HL-60 (cell line): ENCODE results near the gene GMFB.
A peak's percentile ranks its signal among the peaks of the same experiment; 100 is the strongest.

ENCODE experiments used
- DNase-seq, 2 experiments: peaks; one replicate each; pipeline ENCODE4 v3.0.0-alpha.2; 2010 to 2020; ENCODE audit warnings: low read depth in 1 of 2, low spot score in 1 of 2
- H3K27ac ChIP-seq: fragments of 250-450 bp; sonication (Bioruptor Pico); replicated peaks from 2 replicates; pipeline ENCODE4 v1.5.1; 2020; ENCODE audit warnings: mild to moderate bottlenecking, moderate library complexity
- H3K27me3 ChIP-seq: fragments of 250-450 bp; sonication (Bioruptor Pico); 2 replicates; pipeline ENCODE4 v1.5.1; 2021; ENCODE audit warnings: mild to moderate bottlenecking, moderate library complexity; ENCODE audit not compliant: insufficient read depth, poor library complexity, severe bottlenecking
- H3K4me3 ChIP-seq: replicated peaks from 2 replicates; pipeline ENCODE4 v1.5.1; 2011; ENCODE audit warnings: mild to moderate bottlenecking, control low read depth, low read length; ENCODE audit not compliant: insufficient read depth
- GABPA ChIP-seq: IDR thresholded peaks from 2 replicates; pipeline ENCODE4 v1.6.1; 2012; ENCODE audit warnings: low read depth
- POLR2AphosphoS5 ChIP-seq: IDR thresholded peaks from 2 replicates; pipeline ENCODE4 v1.6.1; 2012; ENCODE audit warnings: low read depth
- SPI1 ChIP-seq: IDR thresholded peaks from 2 replicates; pipeline ENCODE4 v1.6.1; 2012; ENCODE audit warnings: low read depth, mild to moderate bottlenecking, borderline replicate concordance
- TF ChIP-seq, protein P1 (sequence below): IDR thresholded peaks from one replicate; pipeline ENCODE4 v1.5.1; 2011; ENCODE audit warnings: low read length, control low read depth, inconsistent platforms; ENCODE audit not compliant: insufficient read depth
- TF ChIP-seq, protein P2 (sequence below): IDR thresholded peaks from 2 replicates; pipeline ENCODE4 v1.6.1; 2012; ENCODE audit warnings: low read depth; ENCODE audit not compliant: insufficient replicate concordance

Gene GMFB

DNA sequence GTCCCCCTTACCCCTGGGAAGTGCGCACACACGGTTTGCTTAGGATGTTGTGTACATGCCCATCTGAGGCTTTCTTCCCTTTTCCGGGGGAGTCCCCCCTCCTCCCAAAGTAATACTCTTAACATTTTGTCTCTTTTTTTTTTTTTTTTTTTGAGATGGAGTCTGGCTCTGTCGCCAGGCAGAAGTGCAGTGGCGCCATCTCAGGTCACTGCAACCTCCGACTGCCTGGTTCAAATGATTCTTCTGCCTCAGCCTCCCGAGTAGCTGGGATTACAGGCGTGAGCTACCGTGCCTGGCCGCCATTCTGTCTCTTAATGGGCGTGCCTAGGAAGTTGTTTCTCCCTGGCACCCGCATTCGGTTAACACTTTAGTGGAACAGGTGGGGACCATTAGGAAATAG is 4.5 kb upstream of the GMFB start:
- H3K4me3 ChIP-seq: no peak overlapping the region
- H3K27me3 ChIP-seq: no peaks in the 10 kb centered on the region
- no peak overlapping the region for H3K27ac ChIP-seq
- TF ChIP-seq POLR2AphosphoS5 (no peak), SPI1 (no peak), GABPA (no peak)
- TF ChIP-seq, protein P1, sequence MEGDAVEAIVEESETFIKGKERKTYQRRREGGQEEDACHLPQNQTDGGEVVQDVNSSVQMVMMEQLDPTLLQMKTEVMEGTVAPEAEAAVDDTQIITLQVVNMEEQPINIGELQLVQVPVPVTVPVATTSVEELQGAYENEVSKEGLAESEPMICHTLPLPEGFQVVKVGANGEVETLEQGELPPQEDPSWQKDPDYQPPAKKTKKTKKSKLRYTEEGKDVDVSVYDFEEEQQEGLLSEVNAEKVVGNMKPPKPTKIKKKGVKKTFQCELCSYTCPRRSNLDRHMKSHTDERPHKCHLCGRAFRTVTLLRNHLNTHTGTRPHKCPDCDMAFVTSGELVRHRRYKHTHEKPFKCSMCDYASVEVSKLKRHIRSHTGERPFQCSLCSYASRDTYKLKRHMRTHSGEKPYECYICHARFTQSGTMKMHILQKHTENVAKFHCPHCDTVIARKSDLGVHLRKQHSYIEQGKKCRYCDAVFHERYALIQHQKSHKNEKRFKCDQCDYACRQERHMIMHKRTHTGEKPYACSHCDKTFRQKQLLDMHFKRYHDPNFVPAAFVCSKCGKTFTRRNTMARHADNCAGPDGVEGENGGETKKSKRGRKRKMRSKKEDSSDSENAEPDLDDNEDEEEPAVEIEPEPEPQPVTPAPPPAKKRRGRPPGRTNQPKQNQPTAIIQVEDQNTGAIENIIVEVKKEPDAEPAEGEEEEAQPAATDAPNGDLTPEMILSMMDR: no peak
- TF ChIP-seq, protein P2, sequence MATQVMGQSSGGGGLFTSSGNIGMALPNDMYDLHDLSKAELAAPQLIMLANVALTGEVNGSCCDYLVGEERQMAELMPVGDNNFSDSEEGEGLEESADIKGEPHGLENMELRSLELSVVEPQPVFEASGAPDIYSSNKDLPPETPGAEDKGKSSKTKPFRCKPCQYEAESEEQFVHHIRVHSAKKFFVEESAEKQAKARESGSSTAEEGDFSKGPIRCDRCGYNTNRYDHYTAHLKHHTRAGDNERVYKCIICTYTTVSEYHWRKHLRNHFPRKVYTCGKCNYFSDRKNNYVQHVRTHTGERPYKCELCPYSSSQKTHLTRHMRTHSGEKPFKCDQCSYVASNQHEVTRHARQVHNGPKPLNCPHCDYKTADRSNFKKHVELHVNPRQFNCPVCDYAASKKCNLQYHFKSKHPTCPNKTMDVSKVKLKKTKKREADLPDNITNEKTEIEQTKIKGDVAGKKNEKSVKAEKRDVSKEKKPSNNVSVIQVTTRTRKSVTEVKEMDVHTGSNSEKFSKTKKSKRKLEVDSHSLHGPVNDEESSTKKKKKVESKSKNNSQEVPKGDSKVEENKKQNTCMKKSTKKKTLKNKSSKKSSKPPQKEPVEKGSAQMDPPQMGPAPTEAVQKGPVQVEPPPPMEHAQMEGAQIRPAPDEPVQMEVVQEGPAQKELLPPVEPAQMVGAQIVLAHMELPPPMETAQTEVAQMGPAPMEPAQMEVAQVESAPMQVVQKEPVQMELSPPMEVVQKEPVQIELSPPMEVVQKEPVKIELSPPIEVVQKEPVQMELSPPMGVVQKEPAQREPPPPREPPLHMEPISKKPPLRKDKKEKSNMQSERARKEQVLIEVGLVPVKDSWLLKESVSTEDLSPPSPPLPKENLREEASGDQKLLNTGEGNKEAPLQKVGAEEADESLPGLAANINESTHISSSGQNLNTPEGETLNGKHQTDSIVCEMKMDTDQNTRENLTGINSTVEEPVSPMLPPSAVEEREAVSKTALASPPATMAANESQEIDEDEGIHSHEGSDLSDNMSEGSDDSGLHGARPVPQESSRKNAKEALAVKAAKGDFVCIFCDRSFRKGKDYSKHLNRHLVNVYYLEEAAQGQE: no peak
- peak in 1 of 2 experiments; percentile 40 for DNase-seq

DNA sequence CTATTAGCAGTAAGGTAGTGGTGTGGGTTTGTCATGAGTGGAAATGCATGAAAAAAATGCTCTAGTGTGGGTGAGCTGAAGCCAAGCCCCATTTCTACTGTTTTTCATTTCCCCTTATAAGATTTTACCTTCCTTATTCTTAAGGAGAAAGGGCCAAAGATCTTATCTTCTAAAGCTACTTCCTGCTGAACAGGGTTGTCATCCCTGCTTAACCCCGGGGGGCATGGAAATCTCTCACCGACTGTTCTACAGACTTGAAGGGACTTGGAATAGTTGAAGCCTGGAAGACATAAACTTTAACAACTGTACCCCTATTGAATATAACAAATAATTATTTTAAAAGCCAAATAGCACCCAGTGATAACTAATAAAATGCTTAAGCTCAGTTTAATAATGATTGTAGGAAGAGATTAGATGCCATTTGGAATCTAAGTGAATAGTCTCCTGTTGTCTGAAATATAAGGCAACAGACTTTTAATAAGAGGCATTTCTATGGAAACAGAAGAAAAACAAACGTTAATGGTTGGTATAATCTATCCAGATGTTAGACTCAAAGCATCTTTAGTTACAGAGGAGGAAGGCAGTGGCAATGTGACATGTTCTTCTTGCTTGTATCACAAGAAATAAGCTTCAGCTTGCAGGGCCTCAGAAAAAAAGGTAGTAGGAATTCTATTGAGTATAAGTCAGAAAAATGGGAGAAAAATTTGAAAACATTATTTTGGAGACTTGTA is 1.8 kb upstream of the GMFB start:
- no peak overlapping the region for H3K4me3 ChIP-seq
- TF ChIP-seq, protein P2: no peak
- TF ChIP-seq, protein P1: no peak
- TF ChIP-seq GABPA (no peak), POLR2AphosphoS5 (no peak), SPI1 (no peak)
- H3K27ac ChIP-seq: peak overlapping the region; percentile 33
- no peak for DNase-seq
- H3K27me3 ChIP-seq: no peaks in the 10 kb centered on the region

DNA sequence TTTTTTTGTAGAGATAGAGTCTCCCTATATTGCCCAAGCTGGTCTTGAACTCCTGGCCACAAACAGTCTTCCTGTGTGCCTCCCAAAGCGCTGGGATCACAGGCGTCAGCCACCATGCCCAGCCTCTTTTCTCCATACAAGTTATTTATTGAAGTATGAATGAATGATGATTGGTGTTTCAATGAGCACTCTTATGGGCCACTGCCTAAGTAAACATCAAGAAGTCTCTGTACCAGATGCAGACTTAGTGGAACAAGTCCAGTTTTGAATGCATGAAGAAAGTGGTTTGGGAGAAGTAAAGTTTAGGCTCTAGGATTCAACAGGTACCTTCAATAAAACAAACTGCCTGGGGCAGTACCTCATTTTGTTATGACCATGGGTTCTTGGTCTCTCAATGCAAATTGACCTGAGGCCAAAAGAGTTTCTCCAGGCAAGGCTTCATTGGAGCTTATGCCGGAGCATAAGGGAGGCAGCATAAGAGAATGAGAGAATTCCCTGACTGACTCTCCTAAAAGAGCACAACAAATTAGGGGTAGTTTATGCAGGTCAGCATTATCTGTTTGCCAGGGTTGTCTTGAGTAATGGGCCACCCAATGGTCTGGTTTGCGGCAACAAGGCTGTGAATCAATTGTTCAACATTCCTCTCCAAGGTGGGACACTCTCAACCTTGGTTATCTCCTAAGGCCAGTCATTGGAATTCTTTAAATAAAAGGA is 1.1 kb upstream of the GMFB start:
- DNase-seq: no peak
- Histone ChIP-seq H3K27ac (peak overlapping the region; percentile 72), H3K27me3 (no peaks in the 10 kb centered on the region), H3K4me3 (no peak overlapping the region)
- TF ChIP-seq, protein P1: no peak
- no peak for TF ChIP-seq GABPA
- TF ChIP-seq, protein P2: no peak
- TF ChIP-seq SPI1: no peak
- no peak for TF ChIP-seq POLR2AphosphoS5
